ENCODE measurements around the gene IL6ST. TPM values are rescaled to one million over a fixed set of nuclear protein-coding genes. Genes with fewer than 3 reads are reported as not detected.
"Not testable (repeated sequence)": the region's sequence is repeated elsewhere in the genome, so short reads cannot be mapped to it uniquely, and the experiment has no call there.

Gene IL6ST
- total and polyA plus RNA-seq, 2 donors (not counting 1 experiment from before 2014, with no cell fraction given): 768 to 978 TPM

DNA sequence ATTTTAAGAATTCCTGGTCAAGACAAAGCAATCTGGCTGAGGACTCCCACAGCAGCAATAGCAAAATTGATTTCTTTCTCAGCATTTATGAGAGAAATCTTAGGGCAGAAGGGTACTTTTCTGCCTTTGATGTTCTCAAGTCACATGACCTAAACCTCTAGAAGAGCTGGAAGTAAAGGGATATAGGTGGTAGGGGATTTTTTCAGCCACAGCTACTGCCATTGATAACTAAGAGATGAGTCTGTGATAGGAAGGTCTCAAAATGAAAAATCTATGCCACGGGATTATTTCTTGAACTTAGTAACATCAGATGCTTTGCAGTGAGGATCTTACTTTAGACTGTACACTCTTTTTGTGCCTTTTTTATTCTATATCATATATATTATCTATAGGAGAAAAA lies 35.6 kb downstream of the IL6ST start:
- Histone ChIP-seq H3K36me3 (ENCODE audit: control insufficient read depth, insufficient read depth, low read length) (peaks cover 16% of the 10 kb centered on the region), H3K4me2 (ENCODE audit: extremely low read depth, insufficient read depth, low read length) (no peak overlapping the region), H3K27ac (ENCODE audit: insufficient read depth, low read length) (no peak overlapping the region), H2AFZ (ENCODE audit: low read length) (no peak overlapping the region), H3K27me3 (ENCODE audit: control insufficient read depth, insufficient read depth, low read length) (no peaks in the 10 kb centered on the region), H3K9me3 (ENCODE audit: control insufficient read depth, insufficient read depth, low read depth, low read length) (no peaks in the 10 kb centered on the region), H3K79me2 (ENCODE audit: control insufficient read depth, insufficient read depth, low read length) (peaks cover 7% of the 10 kb centered on the region), H3K9ac (ENCODE audit: insufficient read depth, low read length) (no peak overlapping the region), H3K4me1 (ENCODE audit: control insufficient read depth, extremely low read depth, insufficient read depth, low read length) (no peaks in the 10 kb centered on the region), H3K4me3 (replicated peaks in 1 of 4; ENCODE audit: control extremely low read depth in 1 of 4, insufficient read depth in 1 of 4, low read depth in 3 of 4, low read length in 4 of 4) (no peak overlapping the region), H4K20me1 (ENCODE audit: control insufficient read depth, extremely low read depth, insufficient read depth, low read length) (no peaks in the 10 kb centered on the region)
- TF ChIP-seq, protein P1, sequence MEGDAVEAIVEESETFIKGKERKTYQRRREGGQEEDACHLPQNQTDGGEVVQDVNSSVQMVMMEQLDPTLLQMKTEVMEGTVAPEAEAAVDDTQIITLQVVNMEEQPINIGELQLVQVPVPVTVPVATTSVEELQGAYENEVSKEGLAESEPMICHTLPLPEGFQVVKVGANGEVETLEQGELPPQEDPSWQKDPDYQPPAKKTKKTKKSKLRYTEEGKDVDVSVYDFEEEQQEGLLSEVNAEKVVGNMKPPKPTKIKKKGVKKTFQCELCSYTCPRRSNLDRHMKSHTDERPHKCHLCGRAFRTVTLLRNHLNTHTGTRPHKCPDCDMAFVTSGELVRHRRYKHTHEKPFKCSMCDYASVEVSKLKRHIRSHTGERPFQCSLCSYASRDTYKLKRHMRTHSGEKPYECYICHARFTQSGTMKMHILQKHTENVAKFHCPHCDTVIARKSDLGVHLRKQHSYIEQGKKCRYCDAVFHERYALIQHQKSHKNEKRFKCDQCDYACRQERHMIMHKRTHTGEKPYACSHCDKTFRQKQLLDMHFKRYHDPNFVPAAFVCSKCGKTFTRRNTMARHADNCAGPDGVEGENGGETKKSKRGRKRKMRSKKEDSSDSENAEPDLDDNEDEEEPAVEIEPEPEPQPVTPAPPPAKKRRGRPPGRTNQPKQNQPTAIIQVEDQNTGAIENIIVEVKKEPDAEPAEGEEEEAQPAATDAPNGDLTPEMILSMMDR (conservative IDR thresholded peaks at IDR 0.05 in 1 of 2, IDR thresholded peaks at IDR 0.05 in 1 of 2; ENCODE audit: low read depth in 1 of 2, low read length in 2 of 2): no peak
- no peak for TF ChIP-seq EZH2 (IDR thresholded peaks at IDR 0.05; ENCODE audit: low read length, missing control alignments)
- no peak for DNase-seq (ENCODE audit: low read depth in 2 of 2)

GRCh38 chr5:55941154-55941553 lies 53.6 kb downstream of the IL6ST start:
- H2AFZ ChIP-seq (ENCODE audit: low read length); H3K4me3 ChIP-seq (replicated peaks in 1 of 4; ENCODE audit: control extremely low read depth in 1 of 4, insufficient read depth in 1 of 4, low read depth in 3 of 4, low read length in 4 of 4); H3K79me2 ChIP-seq (ENCODE audit: control insufficient read depth, insufficient read depth, low read length); H3K9ac ChIP-seq (ENCODE audit: insufficient read depth, low read length); DNase-seq (ENCODE audit: low read depth in 2 of 2); H3K4me1 ChIP-seq (ENCODE audit: control insufficient read depth, extremely low read depth, insufficient read depth, low read length); H3K27me3 ChIP-seq (ENCODE audit: control insufficient read depth, insufficient read depth, low read length); H3K9me3 ChIP-seq (ENCODE audit: control insufficient read depth, insufficient read depth, low read depth, low read length); H4K20me1 ChIP-seq (ENCODE audit: control insufficient read depth, extremely low read depth, insufficient read depth, low read length); H3K4me2 ChIP-seq (ENCODE audit: extremely low read depth, insufficient read depth, low read length); H3K27ac ChIP-seq (ENCODE audit: insufficient read depth, low read length): not testable (repeated sequence)
- H3K36me3 ChIP-seq (ENCODE audit: control insufficient read depth, insufficient read depth, low read length): peaks cover 12% of the 10 kb centered on the region

GRCh38 chr5:55937598-55937997 lies 57.2 kb downstream of the IL6ST start:
- not testable (repeated sequence) for H3K79me2 ChIP-seq (ENCODE audit: control insufficient read depth, insufficient read depth, low read length); H3K27me3 ChIP-seq (ENCODE audit: control insufficient read depth, insufficient read depth, low read length); H3K9ac ChIP-seq (ENCODE audit: insufficient read depth, low read length); H3K9me3 ChIP-seq (ENCODE audit: control insufficient read depth, insufficient read depth, low read depth, low read length); H3K4me2 ChIP-seq (ENCODE audit: extremely low read depth, insufficient read depth, low read length); H2AFZ ChIP-seq (ENCODE audit: low read length); DNase-seq (ENCODE audit: low read depth in 2 of 2); H4K20me1 ChIP-seq (ENCODE audit: control insufficient read depth, extremely low read depth, insufficient read depth, low read length); H3K4me1 ChIP-seq (ENCODE audit: control insufficient read depth, extremely low read depth, insufficient read depth, low read length); H3K27ac ChIP-seq (ENCODE audit: insufficient read depth, low read length); H3K4me3 ChIP-seq (replicated peaks in 1 of 4; ENCODE audit: control extremely low read depth in 1 of 4, insufficient read depth in 1 of 4, low read depth in 3 of 4, low read length in 4 of 4)
- H3K36me3 ChIP-seq (ENCODE audit: control insufficient read depth, insufficient read depth, low read length): peaks cover 10% of the 10 kb centered on the region

- peaks cover 2% of the 10 kb centered on the region for H3K4me1 ChIP-seq (ENCODE audit: control insufficient read depth, extremely low read depth, insufficient read depth, low read length)
- no peaks in the 10 kb centered on the region for H3K79me2 ChIP-seq (ENCODE audit: control insufficient read depth, insufficient read depth, low read length)
- DNase-seq (ENCODE audit: low read depth in 2 of 2): peak; percentile 81 to 91
- no peak overlapping the region for H2AFZ ChIP-seq (ENCODE audit: low read length)
- no peak for TF ChIP-seq EZH2 (IDR thresholded peaks at IDR 0.05; ENCODE audit: low read length, missing control alignments)
- TF ChIP-seq, protein P1 (conservative IDR thresholded peaks at IDR 0.05 in 1 of 2, IDR thresholded peaks at IDR 0.05 in 1 of 2; ENCODE audit: low read depth in 1 of 2, low read length in 2 of 2): peak; percentile 90 to 92
- H3K27ac ChIP-seq (ENCODE audit: insufficient read depth, low read length): no peak overlapping the region
- H3K4me3 ChIP-seq (replicated peaks in 1 of 4; ENCODE audit: control extremely low read depth in 1 of 4, insufficient read depth in 1 of 4, low read depth in 3 of 4, low read length in 4 of 4): no peak overlapping the region
- H3K9me3 ChIP-seq (ENCODE audit: control insufficient read depth, insufficient read depth, low read depth, low read length): no peaks in the 10 kb centered on the region
- H3K27me3 ChIP-seq (ENCODE audit: control insufficient read depth, insufficient read depth, low read length): no peaks in the 10 kb centered on the region
- H3K9ac ChIP-seq (ENCODE audit: insufficient read depth, low read length): no peak overlapping the region
- H3K4me2 ChIP-seq (ENCODE audit: extremely low read depth, insufficient read depth, low read length): no peak overlapping the region
- H4K20me1 ChIP-seq (ENCODE audit: control insufficient read depth, extremely low read depth, insufficient read depth, low read length): peaks cover 1% of the 10 kb centered on the region
- peaks cover 6% of the 10 kb centered on the region for H3K36me3 ChIP-seq (ENCODE audit: control insufficient read depth, insufficient read depth, low read length)
Measured at GRCh38 chr5:55936100-55936693, 58.6 kb downstream of the IL6ST start.

Measured in fibroblast of lung (primary cell).